ENCODE results near the gene SLC35B2.
"Not testable (repeated sequence)": the region's sequence is repeated elsewhere in the genome, so short reads cannot be mapped to it uniquely, and the experiment has no call there.

SLC35B2 gene

DNA sequence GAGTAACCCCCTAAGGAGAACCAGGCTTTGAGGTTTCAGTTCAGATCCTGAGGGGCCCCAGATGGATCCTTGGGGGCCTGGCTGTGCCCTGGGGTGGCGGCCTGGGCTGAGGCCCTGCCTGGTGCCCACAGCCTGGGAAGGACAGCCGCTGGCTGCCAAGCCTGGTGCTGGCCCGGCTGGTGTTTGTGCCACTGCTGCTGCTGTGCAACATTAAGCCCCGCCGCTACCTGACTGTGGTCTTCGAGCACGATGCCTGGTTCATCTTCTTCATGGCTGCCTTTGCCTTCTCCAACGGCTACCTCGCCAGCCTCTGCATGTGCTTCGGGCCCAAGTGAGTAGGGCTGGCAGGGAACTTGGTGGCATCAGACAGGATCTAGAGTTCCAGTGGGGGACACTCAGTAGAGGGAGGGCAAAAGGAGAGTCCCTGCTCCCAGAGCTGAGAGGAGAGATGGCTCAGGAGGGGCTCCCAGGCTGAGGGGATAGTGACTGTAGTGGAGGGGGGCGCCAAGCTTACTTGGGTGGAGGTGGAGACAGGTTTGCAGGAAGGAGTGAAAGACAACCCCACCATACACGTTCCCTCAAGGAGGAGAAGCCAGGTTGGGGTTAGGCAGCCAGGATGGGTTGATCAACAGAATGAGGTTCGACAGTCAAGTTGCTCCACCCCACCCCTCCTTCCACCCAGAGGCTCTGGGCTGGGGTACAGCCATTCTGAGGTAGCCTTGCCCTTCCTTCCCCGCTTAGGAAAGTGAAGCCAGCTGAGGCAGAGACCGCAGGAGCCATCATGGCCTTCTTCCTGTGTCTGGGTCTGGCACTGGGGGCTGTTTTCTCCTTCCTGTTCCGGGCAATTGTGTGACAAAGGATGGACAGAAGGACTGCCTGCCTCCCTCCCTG lies 24.4 kb downstream of the SLC35B2 start:
- DNase-seq: no peak

DNA sequence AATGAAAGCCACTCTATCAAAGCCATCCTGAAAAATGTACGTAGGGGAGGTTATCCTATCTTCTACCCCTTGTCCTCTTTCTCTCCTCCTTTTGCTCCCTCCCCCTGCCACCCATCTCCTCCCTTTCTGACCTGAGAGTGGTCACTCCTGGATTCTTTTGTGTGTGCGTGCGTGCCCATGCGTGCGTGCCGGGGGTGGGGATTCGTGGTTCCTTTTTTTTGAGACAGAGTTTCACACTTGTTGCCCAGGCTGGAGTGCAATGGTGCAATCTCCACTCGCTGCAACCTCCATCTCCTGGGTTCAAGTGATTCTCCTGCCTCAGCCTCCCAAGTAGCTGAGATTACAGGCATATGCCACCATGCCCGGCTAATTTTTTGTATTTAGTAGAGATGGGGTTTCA lies 25.9 kb downstream of the SLC35B2 start:
- not testable (repeated sequence) for DNase-seq

DNA sequence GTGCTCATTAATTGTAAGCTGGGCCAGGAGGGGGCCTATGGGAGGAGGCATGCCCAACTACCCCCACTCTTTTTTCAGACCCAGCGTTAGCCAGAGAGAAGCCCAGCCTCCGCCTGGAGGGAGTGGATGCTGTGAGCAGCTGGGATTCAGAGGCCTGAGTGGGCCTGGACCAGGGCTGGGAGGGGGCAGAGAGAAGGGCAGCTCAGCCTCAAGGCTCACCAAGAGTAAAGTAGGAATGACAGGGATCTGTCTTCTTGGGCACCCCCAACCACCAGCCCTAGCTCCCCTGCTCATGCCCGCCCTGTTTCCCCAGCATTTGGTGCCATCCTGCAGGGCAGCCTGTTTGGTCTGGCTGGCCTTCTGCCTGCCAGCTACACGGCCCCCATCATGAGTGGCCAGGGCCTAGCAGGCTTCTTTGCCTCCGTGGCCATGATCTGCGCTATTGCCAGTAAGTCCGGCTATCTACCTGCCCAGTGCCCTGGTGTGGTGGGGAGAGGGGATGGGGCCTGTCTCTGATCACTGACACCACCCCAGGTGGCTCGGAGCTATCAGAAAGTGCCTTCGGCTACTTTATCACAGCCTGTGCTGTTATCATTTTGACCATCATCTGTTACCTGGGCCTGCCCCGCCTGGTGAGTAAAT lies 27.2 kb downstream of the SLC35B2 start:
- DNase-seq: no peak

DNA sequence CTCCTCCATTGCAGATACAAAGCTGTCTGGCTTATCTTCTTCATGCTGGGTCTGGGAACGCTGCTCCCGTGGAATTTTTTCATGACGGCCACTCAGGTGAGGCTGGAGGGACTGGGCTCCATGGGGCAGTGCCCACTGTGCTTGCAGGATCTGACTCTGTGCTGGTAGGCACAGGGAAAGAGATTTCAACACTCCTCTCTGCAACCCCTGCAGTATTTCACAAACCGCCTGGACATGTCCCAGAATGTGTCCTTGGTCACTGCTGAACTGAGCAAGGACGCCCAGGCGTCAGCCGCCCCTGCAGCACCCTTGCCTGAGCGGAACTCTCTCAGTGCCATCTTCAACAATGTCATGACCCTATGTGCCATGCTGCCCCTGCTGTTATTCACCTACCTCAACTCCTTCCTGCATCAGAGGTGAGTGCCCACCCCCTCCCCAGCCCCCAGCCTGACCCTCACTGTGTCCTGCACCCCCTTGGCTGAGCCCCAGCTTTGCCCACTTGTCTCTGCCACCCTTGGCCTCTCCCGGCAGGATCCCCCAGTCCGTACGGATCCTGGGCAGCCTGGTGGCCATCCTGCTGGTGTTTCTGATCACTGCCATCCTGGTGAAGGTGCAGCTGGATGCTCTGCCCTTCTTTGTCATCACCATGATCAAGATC lies 27.8 kb downstream of the SLC35B2 start:
- DNase-seq: no peak

DNA sequence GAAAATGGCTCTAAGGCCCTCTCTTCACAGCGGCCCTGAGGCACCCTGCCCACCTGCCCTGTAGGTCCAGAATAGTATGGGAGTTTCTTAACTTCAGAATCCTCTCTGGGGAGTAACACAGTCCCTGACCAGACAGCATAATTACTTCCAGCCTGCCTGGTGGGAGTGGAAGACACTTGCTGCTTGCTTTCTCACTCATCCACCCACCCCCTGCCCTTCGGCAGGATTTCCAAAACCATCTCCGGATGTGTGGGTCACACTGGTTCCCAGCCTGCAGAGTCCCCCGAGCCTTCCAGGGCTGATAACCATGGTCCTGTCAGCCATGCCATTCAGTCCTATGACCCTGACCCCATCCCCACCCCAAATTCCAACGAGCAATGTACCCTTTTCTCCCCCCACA lies 28.5 kb downstream of the SLC35B2 start:
- no peak for DNase-seq

DNA sequence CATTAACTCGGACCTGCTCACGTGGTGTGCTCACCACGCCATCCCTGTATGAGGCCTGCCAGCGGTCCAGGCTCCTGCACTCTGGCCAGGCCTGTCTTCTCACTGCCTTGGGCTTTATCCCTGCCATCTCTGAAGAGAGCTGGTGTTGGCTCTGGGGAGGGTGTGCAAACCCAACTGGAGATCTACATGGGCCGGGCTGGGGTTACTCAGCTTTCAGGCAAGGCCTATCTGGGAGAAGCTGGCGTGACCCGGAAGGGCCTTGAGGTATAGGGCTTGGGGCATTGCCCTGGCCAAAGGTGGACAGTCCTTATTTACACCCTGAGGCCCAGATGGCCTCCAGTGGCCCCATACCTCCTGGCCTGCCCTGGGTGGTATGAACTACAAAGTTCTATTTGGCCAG lies 28.9 kb downstream of the SLC35B2 start:
- no peak for DNase-seq

DNA sequence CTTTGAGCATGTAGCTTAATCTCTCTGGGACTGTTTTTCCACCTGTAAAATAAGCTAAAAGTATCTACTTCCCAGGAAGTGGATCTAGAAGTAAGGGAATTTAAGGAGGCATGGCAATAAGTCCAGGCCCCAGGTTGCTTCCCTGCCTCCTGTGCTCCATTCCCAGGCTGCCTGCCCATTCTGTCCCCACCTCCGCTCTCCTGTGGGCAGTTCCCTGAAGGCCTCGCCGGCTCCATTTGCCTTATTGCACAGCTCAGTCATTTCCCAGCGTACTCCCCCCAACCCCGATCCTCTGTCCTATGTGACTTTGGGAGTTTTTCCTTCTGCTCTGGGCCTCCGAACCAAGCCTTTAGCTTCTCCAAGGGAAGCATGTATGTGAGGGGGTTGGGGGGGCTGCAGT lies 29.3 kb downstream of the SLC35B2 start:
- DNase-seq: no peak

DNA sequence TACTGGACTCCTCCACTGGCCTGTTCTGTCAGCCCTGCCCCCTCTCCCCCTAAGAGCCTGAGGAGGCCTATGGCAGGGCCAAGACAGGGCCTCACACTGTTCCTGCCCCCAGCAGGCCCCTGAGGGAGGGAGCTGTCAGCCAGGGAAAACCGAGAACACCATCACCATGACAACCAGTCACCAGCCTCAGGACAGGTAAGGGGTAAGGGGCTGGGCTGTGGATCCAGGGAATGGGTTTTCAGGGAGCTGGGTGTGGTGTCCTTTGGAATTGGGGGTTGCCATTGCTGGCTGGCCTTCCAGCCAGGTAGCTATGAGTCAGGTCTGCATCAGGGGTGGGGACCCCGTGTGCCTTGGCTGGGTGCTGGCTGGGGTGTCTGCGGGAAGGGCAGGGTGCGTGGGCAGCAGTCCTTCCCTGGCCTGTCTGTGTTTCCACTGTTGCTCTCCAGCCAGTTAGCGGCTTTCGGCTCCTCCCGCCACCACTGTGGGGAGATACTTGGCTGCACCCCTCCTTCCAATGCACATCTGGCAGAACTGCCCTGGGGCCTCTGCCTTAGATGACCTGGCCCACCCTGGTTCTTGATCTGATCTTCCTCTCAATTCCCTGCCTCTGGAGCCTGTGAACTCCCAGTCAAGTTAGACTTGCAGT lies 30.1 kb downstream of the SLC35B2 start:
- DNase-seq: no peak

DNA sequence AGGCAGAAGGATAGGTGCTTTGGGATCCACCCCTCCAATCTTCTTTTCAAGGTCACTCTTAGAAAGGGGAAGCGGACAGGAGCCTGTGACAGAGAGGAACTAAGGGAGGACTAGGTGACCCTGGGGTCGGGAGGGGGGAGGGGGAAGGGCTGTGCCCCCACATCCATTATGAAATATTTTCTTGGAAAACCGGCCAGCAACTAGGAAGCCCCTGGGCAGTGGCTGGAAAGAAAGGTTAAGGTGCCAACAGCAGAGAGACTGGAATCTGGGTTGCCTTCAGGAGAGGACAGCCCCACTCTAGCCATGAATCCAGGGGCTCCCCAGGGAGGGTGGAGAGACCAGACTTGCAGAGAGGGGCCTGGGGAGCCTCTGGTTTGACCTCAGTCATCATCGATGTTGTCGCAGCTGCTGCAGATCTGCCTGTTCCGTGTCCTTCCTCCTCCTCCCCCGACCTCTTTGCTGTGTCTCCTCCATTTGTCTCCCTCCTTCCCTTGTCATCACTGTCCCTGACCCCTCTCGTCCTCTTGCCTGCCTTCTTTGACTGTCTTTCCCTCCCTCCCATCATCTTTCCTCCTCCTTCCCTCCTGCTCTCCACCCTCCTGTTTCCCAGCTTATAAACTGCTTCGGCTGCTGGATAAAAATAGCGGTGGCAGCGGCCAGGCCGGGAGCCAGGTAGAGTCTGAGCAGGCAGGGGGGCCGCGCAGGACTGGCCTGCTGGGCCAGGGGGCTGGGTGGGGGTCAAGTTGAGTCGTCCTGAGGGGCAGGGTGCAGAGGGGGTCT lies 30.8 kb downstream of the SLC35B2 start:
- peak; percentile 46 for DNase-seq

DNA sequence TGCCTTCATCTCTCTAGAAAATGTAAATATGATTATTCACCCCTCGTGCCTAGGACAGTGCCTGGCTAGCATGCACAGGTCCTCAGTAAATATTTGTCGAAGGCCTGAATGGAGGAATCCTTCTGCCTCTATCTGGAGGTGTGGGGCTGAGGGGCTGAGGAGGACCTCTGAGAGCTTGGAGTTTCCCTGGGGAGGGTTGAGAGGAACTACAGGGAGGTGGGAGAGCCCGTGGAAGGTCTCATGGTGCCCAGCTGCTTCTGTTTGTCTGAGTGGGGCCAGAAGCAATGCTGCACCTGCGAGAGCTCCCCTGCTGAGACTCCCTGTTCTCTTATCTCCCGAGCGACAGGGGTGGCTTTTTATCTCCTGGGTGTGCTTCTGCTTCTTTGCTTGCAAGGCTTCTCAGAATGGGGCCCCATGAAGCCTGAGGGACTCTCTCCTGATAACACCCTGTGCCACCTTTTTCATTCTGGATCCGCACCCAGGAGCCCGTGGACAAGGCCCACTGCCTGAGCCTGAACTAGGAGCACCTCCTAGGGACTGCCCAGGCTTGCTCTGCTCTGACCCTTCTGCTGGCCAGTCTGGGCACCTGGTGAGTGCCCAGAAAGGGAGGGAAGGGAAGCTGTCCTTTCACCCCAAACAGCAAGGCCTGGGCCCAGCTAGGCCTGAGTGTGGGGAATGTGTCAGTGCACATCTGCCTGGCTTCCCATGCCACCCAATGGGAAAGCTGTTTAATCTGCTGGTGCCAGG lies 31.6 kb downstream of the SLC35B2 start:
- no peak for DNase-seq

DNA sequence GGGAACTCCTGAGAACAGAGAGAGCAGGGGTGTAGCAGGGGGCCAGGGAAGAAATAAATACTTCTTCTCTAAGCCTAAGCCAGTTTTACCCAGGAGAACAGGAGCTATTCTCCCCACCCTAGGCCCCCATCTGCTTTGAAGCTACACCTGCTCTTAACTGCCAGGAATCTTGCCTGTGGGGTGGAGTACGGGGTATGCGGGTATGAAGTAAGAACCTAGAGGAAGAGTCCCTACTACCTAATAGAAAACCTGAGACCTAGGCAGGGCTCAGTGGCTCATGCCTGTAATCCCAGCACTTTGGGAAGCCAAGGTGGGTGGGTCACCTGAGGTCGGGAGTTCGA lies 32.4 kb downstream of the SLC35B2 start:
- DNase-seq: no peak

DNA sequence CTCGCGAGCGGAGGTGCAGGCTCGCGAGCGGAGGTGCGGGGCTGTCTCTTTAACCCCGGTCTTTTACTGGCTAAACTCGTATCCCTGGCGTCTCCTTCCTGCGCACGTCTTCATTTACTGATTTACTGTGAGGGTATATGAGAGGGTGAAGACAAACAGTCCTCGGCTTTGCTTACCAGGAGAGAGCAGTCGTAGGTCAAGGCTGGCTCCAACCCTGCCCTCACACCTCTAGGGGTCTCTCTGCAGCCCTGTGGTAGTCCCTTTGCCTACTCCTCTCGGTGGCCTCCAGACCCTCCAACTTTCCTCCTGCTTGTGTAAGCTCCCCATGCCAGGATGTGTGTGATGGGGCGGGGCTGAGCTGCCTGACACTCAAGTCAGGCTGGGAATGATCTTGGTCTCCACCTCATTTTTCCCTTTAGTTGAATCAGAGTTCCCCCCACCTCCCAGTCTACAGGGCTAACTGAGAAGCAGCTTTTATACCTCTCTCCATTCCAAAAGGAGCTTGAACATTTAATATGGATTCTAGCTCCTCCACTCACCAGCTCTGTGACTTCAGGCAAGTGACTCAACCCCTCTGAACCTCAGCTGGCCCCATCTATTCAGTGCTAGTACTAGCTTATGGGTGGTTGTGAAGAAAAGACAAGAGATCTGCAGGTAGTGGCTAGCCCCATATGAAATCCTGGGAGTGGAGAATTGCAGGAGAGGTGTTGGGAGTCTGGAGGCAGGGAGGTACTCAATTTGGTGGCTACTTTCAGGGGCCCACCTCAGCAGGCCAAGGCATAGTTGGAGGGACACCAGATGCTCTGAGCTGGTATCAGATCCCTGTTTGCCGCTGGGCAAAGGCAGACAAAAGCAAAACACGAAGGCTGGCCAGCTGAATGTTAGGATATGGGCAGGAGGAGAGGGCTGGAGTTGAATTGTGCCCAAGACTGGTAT lies 33.0 kb downstream of the SLC35B2 start:
- peak; percentile 65 for DNase-seq

DNA sequence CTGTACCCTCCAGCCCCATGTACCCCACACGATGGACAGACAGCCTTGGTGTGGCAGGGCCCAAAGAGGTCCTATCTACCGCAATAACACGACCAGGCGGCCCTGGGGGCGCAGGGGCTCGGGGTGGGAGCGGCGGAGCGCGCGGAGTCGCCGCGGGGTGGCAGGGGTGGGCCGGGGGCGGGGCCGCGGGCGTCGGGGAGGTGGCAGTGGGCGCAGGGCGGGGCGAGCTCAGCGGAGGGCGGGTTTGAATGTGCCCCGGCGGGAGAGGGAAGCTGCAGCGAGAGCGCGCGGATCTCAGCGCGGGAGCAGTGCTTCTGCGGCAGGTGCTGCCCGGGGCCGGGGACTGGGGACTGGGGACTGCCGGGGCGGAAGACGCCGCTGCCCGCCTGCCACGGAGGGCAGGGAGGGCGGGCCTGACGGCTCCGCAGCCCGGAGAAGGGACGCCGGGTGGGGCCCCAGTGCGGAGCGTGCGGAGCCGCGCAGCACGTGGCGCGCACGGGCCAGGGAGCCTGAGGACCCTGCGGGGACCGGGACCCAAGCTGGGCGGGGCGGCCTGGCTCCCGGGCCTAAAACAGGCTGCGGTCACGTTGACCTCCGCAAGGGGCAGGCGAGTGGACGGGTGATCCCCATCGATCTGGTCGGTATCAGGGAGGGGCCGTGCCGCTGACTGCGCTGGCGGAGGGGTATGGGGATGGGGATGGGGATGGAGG lies 33.9 kb downstream of the SLC35B2 start, which contains the start of gene SLC29A1:
Gene SLC29A1 (plus strand): TSS at position 277 of the 710 bp plus-strand sequence. CDS start 3,719 bp downstream, outside the sequence.
- DNase-seq: peak; percentile 73

DNA sequence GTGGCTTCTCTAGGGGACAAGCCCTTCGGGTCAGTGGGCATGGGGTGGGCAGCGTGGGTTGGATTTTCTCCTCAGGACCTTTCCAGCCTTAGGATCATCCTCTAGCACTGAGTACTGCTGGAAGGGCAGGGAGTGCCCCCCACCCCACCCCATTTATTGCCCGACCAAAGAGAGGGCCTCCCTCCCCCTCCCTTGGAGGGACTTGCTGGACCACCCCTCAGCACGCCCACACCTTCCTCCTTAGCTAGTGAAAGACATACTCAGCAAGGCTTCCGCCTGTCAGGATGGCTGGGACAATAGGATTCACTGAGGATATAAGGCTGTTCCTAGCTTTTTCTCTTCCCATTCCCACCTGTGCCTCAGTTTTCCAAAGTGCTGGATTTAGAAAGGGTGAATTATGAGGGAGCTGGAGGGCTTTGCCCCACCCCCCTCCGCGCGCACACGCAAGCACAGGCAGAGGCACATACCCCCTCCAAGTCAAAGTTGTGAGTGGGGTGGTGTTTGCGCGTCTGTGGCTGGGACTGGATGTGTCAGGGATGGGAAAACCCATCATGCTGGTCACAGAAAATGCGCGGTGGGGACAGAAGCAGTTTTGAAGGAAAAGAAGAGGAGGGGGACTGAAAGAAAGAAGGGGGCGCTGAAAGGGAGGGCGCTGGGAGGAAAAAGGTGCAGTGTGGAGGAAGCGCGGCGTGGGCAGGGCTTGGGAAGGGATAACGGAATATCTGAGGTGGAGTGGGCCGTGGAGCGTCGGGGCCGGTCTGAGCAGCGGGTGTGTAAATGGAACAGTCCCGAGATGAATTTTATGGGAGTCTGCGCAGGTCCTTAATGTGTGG lies 34.6 kb downstream of the SLC35B2 start:
- DNase-seq: peak; percentile 69

DNA sequence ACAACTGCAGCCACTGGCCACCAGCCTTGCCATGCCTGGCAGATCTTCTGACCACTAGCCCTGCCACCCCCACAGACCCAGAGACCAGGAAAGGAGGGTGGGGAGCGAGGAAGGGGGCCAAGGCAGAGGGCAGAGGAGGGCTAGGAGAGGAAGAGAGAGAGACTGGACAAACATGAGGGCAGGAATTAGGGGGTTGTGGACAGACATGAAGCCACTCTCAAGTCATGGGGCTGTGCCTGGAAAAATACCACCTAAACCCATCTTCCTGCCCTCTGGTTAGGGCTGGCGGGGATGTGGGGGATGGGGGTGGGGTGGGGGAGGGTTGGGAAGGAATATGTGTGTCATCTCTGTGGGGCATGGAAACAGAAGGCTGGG lies 35.4 kb downstream of the SLC35B2 start:
- no peak for DNase-seq

DNA sequence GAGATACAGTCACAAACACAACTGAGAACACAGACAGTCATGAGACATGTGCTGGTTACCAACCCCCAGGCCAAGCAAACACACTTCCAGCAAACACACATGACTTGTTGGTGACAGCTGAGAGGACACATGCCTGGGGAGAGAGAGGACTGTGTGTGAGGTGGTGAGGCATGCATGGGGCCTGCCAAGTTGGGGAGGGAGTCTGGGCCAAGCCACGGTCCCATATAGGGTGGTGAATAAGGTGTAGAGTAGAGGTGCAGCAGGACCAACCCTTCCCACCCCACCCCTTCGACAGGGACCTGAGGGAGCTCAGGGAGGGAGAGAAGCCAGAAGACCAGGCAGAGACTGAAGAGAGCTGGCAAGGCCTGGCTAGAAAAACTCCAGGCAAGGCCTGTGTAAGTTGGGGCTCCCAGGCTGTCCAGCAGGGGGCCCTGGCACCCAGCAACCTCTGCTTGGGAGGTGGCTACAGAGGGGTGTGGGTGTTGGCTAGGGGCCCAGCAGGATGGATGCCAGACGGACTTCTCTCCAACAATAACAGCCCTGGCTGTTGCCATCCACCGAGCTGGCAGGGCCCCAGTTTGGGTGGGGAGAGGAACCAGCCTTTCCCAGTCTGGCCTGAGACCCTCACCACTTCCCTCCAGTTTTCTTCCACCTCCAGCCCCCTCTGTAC lies 35.9 kb downstream of the SLC35B2 start:
- peak; percentile 47 for DNase-seq

DNA sequence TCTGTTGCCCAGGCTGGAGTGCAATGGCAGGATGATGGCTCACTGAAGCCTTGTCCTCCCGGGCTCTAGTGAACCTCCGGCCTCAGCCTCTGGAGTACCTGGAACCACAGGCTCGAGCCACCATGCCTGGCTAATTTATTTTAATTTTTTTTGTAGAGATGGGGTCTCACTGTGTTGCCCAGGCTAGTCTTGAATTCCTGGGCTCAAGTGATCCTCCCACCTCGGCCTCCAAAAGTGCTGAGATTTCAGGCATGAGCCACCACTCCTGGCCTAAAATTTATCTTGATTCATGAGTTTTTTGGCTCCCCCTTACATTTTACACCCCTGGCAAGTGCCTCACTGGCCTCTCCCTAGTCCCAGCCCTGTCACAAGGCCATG lies 36.4 kb downstream of the SLC35B2 start:
- DNase-seq: no peak

Data from retina (tissue), 1 donor.